ENCODE data around the gene NACC2.
"Not testable (repeated sequence)": the region's sequence is repeated elsewhere in the genome, so short reads cannot be mapped to it uniquely, and the experiment has no call there.

Gene NACC2

GRCh38 chr9:135970128-135970815 is 124.8 kb downstream of the NACC2 start:
- no peak for TF ChIP-seq CTCF (conservative IDR thresholded peaks at IDR 0.05; ENCODE audit: low read length)
- no peak overlapping the region for H3K4me3 ChIP-seq (ENCODE audit: low read length)
- DNase-seq (ENCODE audit: low read depth) = peak; percentile 53

- H3K4me3 ChIP-seq (ENCODE audit: low read length) = no peak overlapping the region
- DNase-seq (ENCODE audit: low read depth) = peak; percentile 25
- no peak for TF ChIP-seq CTCF (conservative IDR thresholded peaks at IDR 0.05; ENCODE audit: low read length)
Measured at GRCh38 chr9:135969064-135969683, 125.9 kb downstream of the NACC2 start.

- no peak for TF ChIP-seq CTCF (conservative IDR thresholded peaks at IDR 0.05; ENCODE audit: low read length)
- H3K4me3 ChIP-seq (ENCODE audit: low read length) = no peak overlapping the region
- no peak for DNase-seq (ENCODE audit: low read depth)
Measured at GRCh38 chr9:135968601-135969000, 126.5 kb downstream of the NACC2 start.

GRCh38 chr9:135968083-135968476 is 127.0 kb downstream of the NACC2 start:
- no peak for TF ChIP-seq CTCF (conservative IDR thresholded peaks at IDR 0.05; ENCODE audit: low read length)
- H3K4me3 ChIP-seq (ENCODE audit: low read length) = no peak overlapping the region
- no peak for DNase-seq (ENCODE audit: low read depth)

GRCh38 chr9:135966916-135967260 is 128.2 kb downstream of the NACC2 start:
- DNase-seq (ENCODE audit: low read depth); H3K4me3 ChIP-seq (ENCODE audit: low read length): not testable (repeated sequence)

- TF ChIP-seq CTCF (conservative IDR thresholded peaks at IDR 0.05; ENCODE audit: low read length) = no peak
- DNase-seq (ENCODE audit: low read depth) = no peak
- no peak overlapping the region for H3K4me3 ChIP-seq (ENCODE audit: low read length)
Measured at GRCh38 chr9:135965124-135965756, 129.8 kb downstream of the NACC2 start.

GRCh38 chr9:135963938-135964337 is 131.2 kb downstream of the NACC2 start:
- no peak for DNase-seq (ENCODE audit: low read depth)
- TF ChIP-seq CTCF (conservative IDR thresholded peaks at IDR 0.05; ENCODE audit: low read length) = no peak
- H3K4me3 ChIP-seq (ENCODE audit: low read length) = no peak overlapping the region

All from AG10803 (cell line).